NK-92 treated with Interleukin-12 subunit alpha and Interleukin-12 subunit beta, amount 100 ng/mL, for 24 hours (cell line): ENCODE results near the gene LGALS4.
"Not testable (repeated sequence)": the region's sequence is repeated elsewhere in the genome, so short reads cannot be mapped to it uniquely, and the experiment has no call there.

Experiments used
- DNase-seq: peaks from one replicate; lab custom pipeline; 2025; lab: John Stamatoyannopoulos, UW

Gene LGALS4

GRCh38 chr19:38812841-38813320 lies at the start of gene LGALS4:
Gene LGALS4, minus strand, starts transcription at chr19:38812945. Its CDS starts 59 bp downstream, at chr19:38812886.
- no peak for DNase-seq

DNA sequence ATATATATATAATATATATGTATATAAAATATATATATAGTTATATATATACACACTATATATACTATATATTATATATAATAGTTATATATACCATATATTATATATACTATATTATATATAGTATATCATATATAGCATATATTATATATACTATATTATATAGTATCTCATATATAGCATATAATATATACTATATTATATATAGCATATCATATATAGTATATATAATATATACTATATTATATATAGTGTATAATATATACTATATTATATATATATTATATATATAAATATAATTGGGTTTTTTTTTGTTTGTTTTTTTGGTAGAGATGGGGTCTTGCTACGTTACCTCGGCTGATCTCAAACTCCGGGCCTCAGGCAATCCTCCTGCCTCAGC lies 48.6 kb upstream of the LGALS4 start:
- DNase-seq = no peak

GRCh38 chr19:38859631-38860204 lies 47.0 kb upstream of the LGALS4 start:
- not testable (repeated sequence) for DNase-seq

DNA sequence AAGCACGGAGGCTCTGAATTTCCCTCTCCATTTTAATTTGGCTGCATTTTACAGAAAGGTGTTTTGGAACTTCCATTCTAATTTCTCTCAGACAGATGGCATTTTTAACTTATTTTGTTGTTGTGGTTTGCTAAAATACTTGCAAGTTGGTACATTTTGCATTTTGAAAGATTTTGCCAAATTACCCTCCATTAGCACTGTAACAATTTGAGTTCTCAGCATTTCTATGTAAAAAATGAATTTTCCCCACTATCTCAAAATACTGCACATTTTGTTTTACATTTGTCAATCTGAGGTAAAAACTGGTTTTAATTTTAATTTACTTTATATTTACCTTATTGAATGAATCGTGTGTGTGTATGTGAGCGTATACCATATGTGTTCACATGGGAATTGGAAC lies 44.1 kb upstream of the LGALS4 start:
- DNase-seq = no peak

- DNase-seq = not testable (repeated sequence)
Observed at GRCh38 chr19:38855751-38856150, 43.0 kb upstream of the LGALS4 start.

DNA sequence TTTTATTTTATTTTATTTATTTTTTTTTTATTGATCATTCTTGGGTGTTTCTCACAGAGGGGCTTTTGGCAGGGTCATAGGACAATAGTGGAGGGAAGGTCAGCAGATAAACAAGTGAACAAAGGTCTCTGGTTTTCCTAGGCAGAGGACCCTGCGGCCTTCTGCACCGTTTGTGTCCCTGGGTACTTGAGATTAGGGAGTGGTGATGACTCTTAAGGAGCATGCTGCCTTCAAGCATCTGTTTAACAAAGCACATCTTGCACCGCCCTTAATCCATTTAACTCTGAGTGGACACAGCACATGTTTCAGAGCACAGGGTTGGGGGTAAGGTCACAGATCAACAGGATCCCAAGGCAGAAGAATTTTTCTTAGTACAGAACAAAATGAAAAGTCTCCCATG lies 42.2 kb upstream of the LGALS4 start:
- not testable (repeated sequence) for DNase-seq

GRCh38 chr19:38853214-38853613 lies 40.5 kb upstream of the LGALS4 start:
- no peak for DNase-seq

DNA sequence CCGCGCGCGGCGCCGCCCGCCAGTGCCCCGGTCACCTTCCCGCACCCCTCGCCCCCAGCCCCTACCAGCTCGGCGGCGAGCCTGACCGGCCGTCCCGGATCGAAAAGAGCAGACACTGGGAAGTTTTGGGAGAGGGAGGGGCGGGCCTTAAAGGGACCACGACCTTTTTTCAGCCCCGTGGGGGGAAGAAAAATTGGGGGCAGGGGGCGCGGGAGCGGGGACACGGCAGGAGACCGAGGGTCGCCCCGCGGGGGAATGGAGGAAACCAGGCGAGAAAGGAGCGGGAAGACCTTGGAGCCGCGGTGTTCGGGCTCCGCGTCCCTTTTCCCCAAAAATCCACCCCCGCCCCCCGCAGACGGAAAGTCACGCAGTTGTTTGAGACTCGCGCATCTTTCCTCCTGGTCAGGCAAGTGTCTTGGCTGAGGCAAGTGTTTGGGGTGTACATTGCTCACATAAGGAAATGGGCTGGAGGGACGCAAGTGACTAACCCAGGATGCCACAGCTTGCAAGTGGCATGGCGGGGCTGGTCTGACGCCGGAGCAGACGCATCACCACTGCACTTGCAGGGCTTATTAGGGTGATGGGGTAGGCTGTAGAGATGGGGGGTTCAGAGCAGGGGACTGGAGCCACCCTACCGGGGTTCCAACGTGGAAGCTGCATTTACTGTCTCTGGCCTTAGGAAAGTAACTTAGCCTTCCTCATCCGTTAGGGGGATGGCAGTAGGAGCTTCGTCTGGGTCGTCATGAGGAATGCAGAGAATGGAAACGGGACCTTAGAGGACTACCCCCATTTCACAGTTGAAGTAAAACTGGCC lies 39.7 kb upstream of the LGALS4 start:
- peak; percentile 73 for DNase-seq

- peak; percentile 93 for DNase-seq
Observed at GRCh38 chr19:38851622-38852230, 39.0 kb upstream of the LGALS4 start.

DNA sequence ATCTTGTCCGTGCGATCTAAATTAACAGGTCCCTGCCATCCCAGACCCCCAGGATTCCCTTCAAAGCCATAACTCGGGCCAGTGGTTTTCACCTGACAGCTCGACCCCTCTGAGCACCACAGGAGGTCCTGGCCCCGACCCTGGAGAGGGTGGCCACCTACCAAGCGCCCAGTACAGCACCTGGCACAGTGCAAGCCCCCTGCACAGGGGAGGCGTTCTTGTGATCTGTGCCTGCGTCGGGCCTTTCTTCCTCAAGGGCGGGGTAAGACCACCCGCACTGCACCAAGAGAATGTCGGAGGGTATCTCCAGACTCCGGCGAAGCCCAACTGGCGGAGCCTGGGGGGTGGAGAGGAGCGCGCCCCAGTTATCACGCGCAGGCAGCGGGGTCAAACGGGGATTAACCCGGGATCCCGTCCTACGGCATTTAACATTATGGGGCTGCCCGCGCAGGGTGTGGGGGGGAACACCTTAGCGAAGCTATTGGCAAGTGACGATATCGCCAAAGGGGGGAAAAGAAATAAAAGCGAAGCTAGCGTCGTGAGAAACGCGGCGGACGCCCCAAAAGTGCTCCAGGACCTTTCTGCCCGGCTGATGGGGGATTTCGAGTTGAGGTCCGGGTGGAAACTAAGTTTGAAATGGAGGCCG lies 38.4 kb upstream of the LGALS4 start:
- DNase-seq = peak; percentile 57

DNA sequence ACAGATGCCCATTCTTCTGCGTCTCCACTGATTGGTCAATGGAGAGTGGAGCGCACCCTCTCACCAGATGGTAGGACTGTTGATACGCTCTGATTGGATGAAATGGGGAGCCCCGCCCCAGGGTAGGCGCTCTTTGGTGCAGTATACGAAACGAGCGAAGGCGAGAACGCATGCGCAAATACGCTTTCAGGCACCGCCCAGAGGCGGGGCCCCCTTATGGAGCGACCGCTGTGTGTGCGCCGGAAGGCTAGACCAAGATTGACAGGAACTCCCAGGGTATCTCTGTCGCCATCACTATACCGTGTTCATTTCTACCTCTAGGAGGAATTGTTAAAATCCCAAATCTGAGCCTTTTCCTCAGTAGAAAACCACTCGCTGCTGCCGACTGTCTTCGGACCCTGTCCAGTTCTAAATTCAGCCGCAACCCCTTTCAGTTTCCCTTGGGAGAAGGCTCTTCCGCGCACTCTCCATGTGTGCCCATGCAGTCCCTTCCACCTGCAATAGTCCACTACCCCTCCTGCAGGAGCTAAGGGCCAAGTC lies 37.8 kb upstream of the LGALS4 start:
- DNase-seq = no peak

GRCh38 chr19:38849860-38850435 lies 37.2 kb upstream of the LGALS4 start, which contains the start of gene HNRNPL:
Gene HNRNPL, minus strand, starts transcription at chr19:38849986. Its CDS starts 20 bp downstream, at chr19:38849966.
- DNase-seq = peak; percentile 100

DNA sequence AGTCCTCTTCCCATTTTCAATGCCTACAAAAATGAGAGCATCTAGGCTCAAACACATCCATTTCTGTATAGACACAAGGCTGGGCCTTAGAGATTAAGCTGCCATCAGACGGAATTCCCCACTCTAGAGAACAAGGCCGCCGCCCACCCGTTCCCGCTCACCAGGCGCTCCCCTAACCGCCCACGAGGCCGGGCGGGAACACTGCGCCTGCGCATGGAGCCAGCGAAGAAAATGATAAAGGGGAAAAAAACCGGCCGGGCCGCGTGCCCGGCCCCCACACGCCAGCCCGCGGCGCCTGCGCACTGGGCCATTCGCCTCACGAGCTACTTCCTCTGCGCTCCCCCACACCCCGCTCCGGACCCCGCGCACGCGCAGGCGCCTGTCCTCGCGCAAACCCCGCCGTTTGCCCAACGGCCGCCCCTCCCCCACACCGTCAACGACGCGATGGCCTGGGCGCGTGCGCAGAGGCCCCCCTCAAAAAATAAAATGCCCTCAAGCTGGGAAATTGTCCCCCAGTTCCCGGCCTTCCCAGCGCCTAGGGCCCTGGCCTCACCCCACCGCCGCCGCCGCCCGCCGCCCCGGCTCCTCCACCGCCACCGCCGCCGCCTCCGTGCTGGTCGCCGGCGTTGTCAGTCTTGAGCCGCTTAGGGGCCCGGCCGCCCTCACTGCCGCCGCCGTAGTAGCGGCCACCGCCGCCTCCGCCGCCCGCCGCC lies 36.6 kb upstream of the LGALS4 start:
- peak; percentile 99 for DNase-seq

GRCh38 chr19:38848299-38849146 lies 35.8 kb upstream of the LGALS4 start:
- DNase-seq = no peak

DNA sequence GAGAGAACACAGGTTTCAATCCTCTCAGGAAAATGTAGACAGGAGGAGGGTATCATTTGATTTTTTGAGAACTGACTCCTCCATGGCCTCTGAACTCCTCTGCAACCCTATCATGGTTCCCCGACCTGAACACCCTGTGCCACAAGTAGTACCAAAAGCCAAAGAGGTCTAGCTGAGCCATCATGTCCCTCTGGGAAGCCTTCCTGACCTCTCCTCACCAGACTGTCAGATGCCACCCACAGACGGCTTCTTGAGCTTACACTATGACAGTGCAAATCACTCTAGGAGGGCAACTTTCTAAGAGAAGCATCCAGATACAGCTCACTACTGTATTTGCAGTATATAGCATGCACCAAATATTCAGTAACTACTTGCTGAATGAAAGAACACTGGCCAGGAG lies 33.4 kb upstream of the LGALS4 start:
- no peak for DNase-seq

DNA sequence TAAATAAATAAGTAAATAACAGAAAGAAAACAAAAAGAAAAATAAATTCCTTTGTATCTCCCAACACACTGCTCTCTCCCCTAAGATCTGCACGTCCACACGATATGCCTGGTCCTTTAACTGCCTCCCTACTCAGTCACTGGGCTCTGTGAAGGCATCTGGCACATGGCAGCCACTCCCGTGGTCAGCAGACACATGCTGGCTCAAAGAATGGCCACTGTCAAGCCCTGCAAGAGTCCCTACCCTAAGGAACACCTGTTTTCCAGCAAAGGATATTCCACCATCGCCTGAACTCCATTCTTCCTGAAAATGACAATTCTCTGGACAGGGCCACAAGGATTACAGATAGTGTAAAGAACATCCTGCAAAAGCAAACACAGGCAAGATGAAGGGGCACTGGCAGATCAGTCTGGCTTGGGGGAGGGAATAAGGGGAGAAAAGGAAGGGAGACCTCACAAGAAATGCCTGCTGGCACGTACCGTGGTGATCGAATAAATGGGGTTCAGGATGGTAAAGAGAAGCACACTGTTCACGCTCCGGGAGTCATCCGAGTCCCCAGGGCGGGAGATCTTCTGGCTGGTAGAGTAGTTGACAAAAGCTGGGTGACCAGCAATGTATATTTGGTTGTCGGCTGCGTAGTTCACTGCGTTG lies 32.8 kb upstream of the LGALS4 start:
- no peak for DNase-seq

- no peak for DNase-seq
Observed at GRCh38 chr19:38844093-38844686, 31.4 kb upstream of the LGALS4 start.

- DNase-seq = no peak
Observed at GRCh38 chr19:38843175-38843758, 30.5 kb upstream of the LGALS4 start.
